ENCODE results near the gene KCNK10. TPM values are rescaled to one million over a fixed set of nuclear protein-coding genes. Genes with fewer than 3 reads are reported as not detected.

KCNK10 gene
- total RNA-seq, 2 donors from 2014 or later = 4.9 TPM; not detected in 1

GRCh38 chr14:88212691-88213090 lies 110.4 kb downstream of the KCNK10 start:
- H3K4me1 ChIP-seq (replicated peaks) = no peaks in the 10 kb centered on the region
- no peaks in the 10 kb centered on the region for H3K9me3 ChIP-seq
- no peaks in the 10 kb centered on the region for H3K27me3 ChIP-seq (replicated peaks; ENCODE audit: insufficient read depth)
- TF ChIP-seq POLR2AphosphoS5 (IDR thresholded peaks at IDR 0.05) = no peak
- no peak for TF ChIP-seq POLR2A (IDR thresholded peaks at IDR 0.05)
- no peak for TF ChIP-seq CTCF (IDR thresholded peaks at IDR 0.05)
- no peak for DNase-seq (ENCODE audit: low spot score)
- no peaks in the 10 kb centered on the region for H3K36me3 ChIP-seq
- H3K4me3 ChIP-seq = no peak overlapping the region
- intact Hi-C loops (cut with DNase I) = no loop called here
- no peak overlapping the region for H3K27ac ChIP-seq

DNA sequence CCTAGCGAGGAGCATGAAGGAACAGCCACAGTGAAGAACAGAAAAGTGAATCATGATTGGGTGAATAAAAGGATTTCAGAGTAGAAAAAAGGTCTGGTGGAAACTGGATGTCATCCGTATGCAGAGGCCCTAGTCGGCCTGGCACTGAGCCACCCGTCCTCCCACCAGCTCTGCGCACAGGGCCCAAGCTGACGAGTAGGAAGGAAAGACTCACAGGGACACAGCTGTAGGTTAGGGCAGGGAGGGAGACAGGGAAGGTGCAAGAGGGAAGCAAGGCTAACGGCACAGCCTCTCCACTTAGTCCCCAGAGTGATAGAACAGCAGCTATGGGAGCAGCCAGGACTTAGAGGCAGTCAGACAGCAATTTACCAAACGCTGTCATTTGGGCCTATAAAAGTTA lies 112.6 kb downstream of the KCNK10 start:
- Histone ChIP-seq H3K4me3 (no peak overlapping the region), H3K27ac (no peak overlapping the region), H3K36me3 (no peaks in the 10 kb centered on the region), H3K27me3 (replicated peaks; ENCODE audit: insufficient read depth) (no peaks in the 10 kb centered on the region), H3K4me1 (replicated peaks) (no peaks in the 10 kb centered on the region), H3K9me3 (no peaks in the 10 kb centered on the region)
- WGBS = 62% methylated on average over 8 of the region's 8 CpGs
- TF ChIP-seq CTCF (IDR thresholded peaks at IDR 0.05) (no peak), POLR2A (IDR thresholded peaks at IDR 0.05) (no peak), POLR2AphosphoS5 (IDR thresholded peaks at IDR 0.05) (no peak)
- intact Hi-C loops (cut with DNase I) = no loop called here
- DNase-seq (ENCODE audit: low spot score) = no peak

- 50% methylated on average over 17 of the region's 17 CpGs for WGBS
- intact Hi-C loops (cut with DNase I) = no loop called here
Measured at GRCh38 chr14:88209273-88209672, 113.8 kb downstream of the KCNK10 start.

GRCh38 chr14:88208858-88209257 lies 114.2 kb downstream of the KCNK10 start:
- no peak overlapping the region for H3K27ac ChIP-seq
- no peaks in the 10 kb centered on the region for H3K27me3 ChIP-seq (replicated peaks; ENCODE audit: insufficient read depth)
- H3K36me3 ChIP-seq = no peaks in the 10 kb centered on the region
- no peak overlapping the region for H3K4me3 ChIP-seq
- no peaks in the 10 kb centered on the region for H3K9me3 ChIP-seq
- TF ChIP-seq POLR2A (IDR thresholded peaks at IDR 0.05) = no peak
- TF ChIP-seq POLR2AphosphoS5 (IDR thresholded peaks at IDR 0.05) = no peak
- TF ChIP-seq CTCF (IDR thresholded peaks at IDR 0.05) = no peak
- DNase-seq (ENCODE audit: low spot score) = no peak
- WGBS = 57% methylated on average over 5 of the region's 5 CpGs
- intact Hi-C loops (cut with DNase I) = no loop called here
- H3K4me1 ChIP-seq (replicated peaks) = no peaks in the 10 kb centered on the region

More at GRCh38 chr14:88209273-88209672, 113.8 kb downstream of the KCNK10 start:
- no peak for DNase-seq (ENCODE audit: low spot score)
- no peak for TF ChIP-seq POLR2A (IDR thresholded peaks at IDR 0.05)
- TF ChIP-seq POLR2AphosphoS5 (IDR thresholded peaks at IDR 0.05) = no peak
- TF ChIP-seq CTCF (IDR thresholded peaks at IDR 0.05) = no peak
- no peaks in the 10 kb centered on the region for H3K36me3 ChIP-seq
- no peak overlapping the region for H3K4me3 ChIP-seq
- H3K4me1 ChIP-seq (replicated peaks) = no peaks in the 10 kb centered on the region
- no peak overlapping the region for H3K27ac ChIP-seq
- H3K27me3 ChIP-seq (replicated peaks; ENCODE audit: insufficient read depth) = no peaks in the 10 kb centered on the region
- no peaks in the 10 kb centered on the region for H3K9me3 ChIP-seq

DNA sequence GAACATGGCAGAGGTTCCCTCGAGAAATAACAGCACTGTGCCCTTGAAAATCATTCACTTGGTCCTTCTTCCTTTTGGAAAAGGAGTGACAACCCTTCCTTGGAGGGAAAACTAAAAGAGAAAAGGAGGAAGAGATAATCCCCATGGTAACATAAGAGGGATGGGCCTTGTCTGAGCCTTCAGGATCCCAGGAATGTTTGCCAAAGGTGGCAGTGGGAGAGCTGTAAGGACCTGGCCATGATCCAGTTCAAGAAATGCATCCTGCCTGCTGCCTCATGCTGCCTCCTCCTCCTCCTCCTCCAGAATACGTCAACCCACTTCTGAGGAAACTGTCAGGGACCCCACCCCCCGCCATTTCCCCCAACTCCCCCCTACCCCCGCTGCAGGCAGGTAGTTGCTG lies 118.8 kb downstream of the KCNK10 start:
- Histone ChIP-seq H3K27ac (no peak overlapping the region), H3K4me3 (no peak overlapping the region), H3K36me3 (no peaks in the 10 kb centered on the region), H3K27me3 (replicated peaks; ENCODE audit: insufficient read depth) (no peaks in the 10 kb centered on the region), H3K4me1 (replicated peaks) (no peaks in the 10 kb centered on the region), H3K9me3 (no peaks in the 10 kb centered on the region)
- DNase-seq (ENCODE audit: low spot score) = no peak
- intact Hi-C loops (cut with DNase I) = no loop called here
- 47% methylated on average over 4 of the region's 4 CpGs for WGBS
- TF ChIP-seq CTCF (IDR thresholded peaks at IDR 0.05) (no peak), POLR2A (IDR thresholded peaks at IDR 0.05) (no peak), POLR2AphosphoS5 (IDR thresholded peaks at IDR 0.05) (no peak)
